NCI-H2196 (cell line): Measurements from ENCODE around the gene PEAK1.
"Not testable (repeated sequence)": the region's sequence is repeated elsewhere in the genome, so short reads cannot be mapped to it uniquely, and the experiment has no call there.

Experiments used
- DNase-seq: peaks from one replicate; lab custom pipeline; 2025; ENCODE audit not compliant: unreplicated experiment; lab: John Stamatoyannopoulos, UW

PEAK1 gene

DNA sequence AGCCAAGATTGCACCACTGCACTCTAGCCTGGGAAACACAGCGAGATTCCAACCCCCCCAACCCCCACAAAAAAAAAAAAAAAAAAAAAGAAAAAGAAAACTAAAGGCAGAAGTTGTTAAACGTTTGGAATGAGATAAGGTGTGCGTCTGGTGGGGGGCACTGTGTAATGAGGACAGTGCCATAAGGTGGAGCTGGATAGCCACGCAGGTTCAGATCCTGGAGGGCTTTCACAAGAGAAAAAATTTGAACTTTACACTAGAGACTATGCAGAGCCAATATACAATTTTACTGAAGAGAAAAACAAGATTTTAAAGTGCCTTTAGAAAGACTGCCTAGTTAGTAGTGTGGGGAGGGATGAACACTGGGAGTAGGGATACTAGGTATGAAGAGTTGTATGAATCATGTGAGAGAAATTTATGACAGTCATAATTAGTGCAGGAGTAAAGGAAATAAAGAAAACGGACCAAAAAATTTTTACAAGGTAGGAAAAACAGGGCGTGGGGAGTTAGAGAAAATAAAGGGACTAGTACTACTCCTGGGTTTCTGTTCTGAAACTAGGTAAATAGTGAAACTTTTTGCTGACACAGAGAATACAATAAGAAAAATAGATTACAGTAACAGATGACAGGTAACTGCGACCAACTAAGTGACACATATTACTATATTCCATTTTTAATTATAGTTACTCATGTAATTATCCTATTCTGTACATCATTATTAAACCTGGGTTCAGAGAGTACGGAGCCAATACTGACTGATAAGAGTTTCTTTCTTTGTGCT, 108.1 kb downstream of the PEAK1 start:
- DNase-seq: no peak

DNA sequence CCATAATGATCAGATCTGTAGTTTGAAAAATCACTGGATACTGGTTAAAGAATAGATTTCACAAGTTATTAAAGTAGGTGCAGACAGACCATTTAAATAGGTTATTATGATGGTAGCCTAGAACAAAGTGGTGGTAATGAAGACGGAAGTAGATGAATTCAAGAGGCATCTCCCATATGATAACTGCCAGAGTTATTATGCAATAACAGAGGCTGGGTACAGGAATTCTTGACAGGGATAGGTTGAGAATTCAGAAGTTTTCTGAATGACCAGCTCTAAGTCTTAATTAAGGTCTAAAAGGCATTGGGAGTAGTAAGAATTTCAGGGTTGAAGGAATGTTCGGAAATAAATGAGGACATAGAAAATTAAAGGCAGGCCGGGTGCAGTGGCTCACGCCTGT, 108.9 kb downstream of the PEAK1 start:
- no peak for DNase-seq

DNA sequence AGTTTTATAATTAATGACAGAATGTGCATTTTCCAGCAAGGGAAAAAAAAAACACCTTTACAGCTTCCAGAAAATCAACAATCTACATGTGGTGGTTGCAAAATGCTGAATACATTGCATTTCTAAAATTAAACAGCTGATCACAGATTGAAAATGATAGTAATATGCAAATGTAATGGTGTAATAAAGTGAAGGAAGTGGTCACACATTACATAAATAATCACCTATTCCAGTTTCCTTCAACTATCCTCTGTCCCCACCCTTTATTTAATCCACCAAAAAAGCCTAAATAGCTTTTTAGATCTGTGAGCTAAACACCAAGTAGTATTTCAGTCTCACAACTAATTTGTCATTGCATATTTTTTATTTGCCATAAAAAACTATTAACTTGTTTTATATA, 110.5 kb downstream of the PEAK1 start:
- DNase-seq: no peak

- DNase-seq: no peak
These were observed 114.0 kb downstream of the PEAK1 start for GRCh38 chr15:77305953-77306352.

- no peak for DNase-seq
These were observed 123.0 kb downstream of the PEAK1 start for GRCh38 chr15:77296773-77297337.

GRCh38 chr15:77295446-77295845, 124.5 kb downstream of the PEAK1 start:
- no peak for DNase-seq

GRCh38 chr15:77292969-77293558, 126.8 kb downstream of the PEAK1 start:
- DNase-seq: no peak

DNA sequence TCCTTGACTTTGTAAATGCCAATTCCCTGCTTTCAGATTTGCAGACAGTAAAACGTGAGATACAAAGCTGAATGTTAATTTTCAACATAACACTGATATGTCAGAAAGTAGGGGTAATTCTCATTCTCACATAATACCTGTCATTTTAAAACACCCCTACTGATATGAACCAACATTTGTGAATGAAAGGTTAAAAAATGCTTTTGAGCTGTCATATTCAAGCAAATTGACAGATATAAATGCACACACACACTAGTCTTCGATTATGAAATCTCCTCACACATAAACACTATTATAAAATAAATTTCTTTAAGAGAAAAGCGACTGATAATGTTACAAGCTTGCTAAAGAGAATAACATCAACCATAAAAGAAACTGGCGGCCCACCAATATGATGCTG, 128.8 kb downstream of the PEAK1 start:
- DNase-seq: no peak

- no peak for DNase-seq
These were observed 132.5 kb downstream of the PEAK1 start for GRCh38 chr15:77287385-77287784.

GRCh38 chr15:77285057-77285997, 134.6 kb downstream of the PEAK1 start:
- DNase-seq: no peak

DNA sequence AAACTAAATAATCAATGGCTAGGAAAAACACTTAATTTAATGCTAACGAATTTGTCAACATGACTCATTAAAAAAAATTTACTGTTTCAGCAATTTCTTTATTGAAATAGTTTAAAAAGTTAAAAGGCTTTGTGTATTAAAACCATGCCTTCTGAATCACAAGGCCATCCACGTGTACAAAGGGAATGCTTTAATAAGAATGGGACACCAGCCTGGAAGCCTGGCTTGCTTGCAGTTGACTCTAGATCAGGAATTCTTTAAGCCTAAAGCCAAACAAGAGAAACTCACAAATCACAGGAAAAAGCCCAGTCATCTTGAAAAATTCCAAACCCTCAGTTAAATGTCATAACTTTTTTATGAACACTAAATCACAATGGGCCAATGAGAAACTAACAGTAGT, 137.6 kb downstream of the PEAK1 start:
- no peak for DNase-seq

GRCh38 chr15:77276943-77277342, 143.0 kb downstream of the PEAK1 start:
- no peak for DNase-seq

- no peak for DNase-seq
These were observed 143.8 kb downstream of the PEAK1 start for GRCh38 chr15:77276096-77276495.

DNA sequence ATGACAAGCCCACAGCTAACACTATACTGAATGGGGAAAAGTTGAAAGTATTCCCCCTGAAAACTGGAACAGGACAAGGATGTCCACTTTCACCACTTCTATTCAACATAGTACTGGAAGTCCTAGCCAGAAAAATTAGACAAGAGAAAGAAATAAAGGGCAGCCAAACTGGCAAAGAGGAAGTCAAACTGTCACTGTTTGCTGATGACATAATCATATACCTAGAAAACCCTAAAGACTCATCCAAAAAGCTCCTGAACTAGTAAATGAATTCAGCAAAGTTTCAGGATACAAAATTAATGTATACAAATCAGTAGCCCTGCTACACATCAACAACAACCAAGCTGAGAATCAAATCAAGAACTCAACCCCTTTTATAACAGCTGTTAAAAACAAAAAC, 146.8 kb downstream of the PEAK1 start:
- not testable (repeated sequence) for DNase-seq

- DNase-seq: no peak
These were observed 153.1 kb downstream of the PEAK1 start for GRCh38 chr15:77266708-77267386.

DNA sequence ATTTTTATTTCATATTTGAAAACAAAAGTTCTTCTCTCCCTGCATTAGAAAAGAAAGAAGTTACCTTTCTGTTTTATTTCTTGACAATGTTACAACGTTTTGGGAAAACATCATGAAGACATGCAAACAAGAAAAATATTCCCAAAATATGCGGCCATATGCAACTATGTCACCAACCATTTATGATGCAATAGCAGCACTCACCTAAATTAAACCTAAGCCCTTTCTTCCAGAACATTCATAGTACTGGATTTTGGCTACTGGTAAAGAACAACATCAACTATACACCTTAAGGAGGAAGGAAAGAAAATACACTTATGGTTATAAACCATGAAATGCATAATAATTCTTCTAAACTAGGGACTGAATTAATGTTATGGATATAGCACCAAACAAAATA, 164.5 kb downstream of the PEAK1 start:
- no peak for DNase-seq

GRCh38 chr15:77251662-77252061, 168.2 kb downstream of the PEAK1 start:
- no peak for DNase-seq

GRCh38 chr15:77247116-77247515, 172.8 kb downstream of the PEAK1 start:
- no peak for DNase-seq

GRCh38 chr15:77243716-77244401, 176.0 kb downstream of the PEAK1 start:
- no peak for DNase-seq

- DNase-seq: no peak
These were observed 176.8 kb downstream of the PEAK1 start for GRCh38 chr15:77243135-77243534.
